CD4-positive, alpha-beta T cell treated with Interferon gamma for 1 hour (primary cell): ENCODE measurements around the gene COPZ1.
"Not testable (repeated sequence)": the region's sequence is repeated elsewhere in the genome, so short reads cannot be mapped to it uniquely, and the experiment has no call there.

ENCODE experiments used
- DNase-seq: peaks from one replicate; pipeline ENCODE4 v3.0.0-alpha.2; 2020

The COPZ1 gene

GRCh38 chr12:54337280-54337842 is 12.4 kb downstream of the COPZ1 start:
- DNase-seq: no peak

GRCh38 chr12:54337854-54338650 is 13.1 kb downstream of the COPZ1 start:
- DNase-seq: no peak

- no peak for DNase-seq
Measured at GRCh38 chr12:54338698-54339296, 13.9 kb downstream of the COPZ1 start.

DNA sequence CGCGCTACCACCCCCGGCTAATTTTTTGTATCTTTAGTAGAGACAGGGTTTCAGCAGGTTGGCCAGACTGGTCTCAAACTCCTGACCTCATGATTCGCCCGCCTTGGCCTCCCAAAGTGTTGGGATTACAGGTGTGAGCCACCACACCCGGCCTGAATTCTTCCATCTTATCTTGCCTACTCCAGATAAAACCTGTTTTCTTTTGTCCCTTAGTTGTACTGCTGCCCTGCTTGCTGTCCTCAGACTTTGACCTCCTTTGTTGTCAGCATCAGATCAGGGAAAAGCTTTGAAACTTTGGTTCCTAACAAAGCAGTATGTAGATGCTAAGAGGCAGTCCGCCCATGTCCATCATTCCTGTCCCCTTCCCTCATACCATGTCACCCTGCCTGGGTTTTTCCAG is 15.9 kb downstream of the COPZ1 start:
- DNase-seq: no peak

GRCh38 chr12:54341378-54342300 is 16.7 kb downstream of the COPZ1 start:
- no peak for DNase-seq

DNA sequence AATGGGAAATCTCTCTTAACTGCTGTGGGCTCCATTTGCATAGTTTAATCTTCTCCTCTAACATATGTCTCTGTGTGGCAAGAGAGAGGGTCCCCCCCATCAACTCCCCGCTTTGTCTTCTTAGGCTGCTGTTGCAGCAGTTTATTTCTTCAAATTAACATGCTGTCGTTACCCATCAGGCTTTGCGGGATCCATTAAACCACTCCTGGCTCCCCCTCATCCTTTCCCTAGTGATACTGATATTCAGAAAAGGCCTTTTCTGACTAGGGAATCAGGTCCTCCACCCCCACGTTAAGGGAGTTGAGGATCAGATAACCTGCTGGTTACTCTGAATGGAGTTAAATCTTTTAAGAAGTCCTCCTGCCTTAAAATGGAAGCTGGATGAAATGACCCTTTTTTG is 24.1 kb downstream of the COPZ1 start:
- DNase-seq: no peak

DNA sequence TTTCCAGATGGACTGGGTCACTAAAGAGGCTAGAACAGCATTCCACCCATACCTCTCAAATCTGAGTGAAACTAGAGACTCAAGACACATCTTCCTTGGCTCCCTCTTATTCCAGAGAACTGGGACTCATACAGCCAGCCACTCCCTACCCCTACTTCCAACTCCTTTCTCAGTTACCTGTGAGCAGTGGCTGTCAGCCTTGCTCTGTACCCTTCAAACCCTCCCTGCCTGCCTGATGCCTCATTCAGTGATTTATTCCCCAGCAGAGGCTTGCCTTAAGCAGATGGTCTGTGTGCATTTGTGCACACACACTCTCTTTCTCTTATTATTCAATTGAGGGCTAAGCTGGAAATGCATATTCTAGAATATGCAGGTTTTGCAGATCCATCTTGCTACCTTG is 24.7 kb downstream of the COPZ1 start:
- DNase-seq: no peak

DNA sequence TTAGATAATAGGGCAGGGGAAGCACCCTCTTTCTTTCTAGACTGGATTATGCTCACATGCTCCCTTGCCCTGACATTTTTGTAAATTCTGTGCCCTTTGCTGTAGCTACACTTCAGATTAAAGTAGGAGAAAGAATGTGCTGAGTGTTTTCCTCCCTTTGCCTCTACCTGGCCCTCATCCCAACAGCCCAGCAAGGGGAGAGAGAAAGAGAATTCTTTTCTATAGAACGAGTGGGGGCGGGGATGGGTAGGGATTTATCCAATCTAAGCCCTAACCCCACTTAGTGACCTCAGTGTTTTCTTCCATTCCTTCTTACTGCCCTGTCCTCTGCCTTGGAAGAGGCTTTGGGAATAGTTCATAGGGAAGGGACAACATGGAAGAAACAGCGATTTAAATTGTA is 25.8 kb downstream of the COPZ1 start:
- no peak for DNase-seq

GRCh38 chr12:54351341-54351740 is 26.4 kb downstream of the COPZ1 start:
- DNase-seq: no peak

GRCh38 chr12:54352022-54352531 is 27.1 kb downstream of the COPZ1 start:
- no peak for DNase-seq

DNA sequence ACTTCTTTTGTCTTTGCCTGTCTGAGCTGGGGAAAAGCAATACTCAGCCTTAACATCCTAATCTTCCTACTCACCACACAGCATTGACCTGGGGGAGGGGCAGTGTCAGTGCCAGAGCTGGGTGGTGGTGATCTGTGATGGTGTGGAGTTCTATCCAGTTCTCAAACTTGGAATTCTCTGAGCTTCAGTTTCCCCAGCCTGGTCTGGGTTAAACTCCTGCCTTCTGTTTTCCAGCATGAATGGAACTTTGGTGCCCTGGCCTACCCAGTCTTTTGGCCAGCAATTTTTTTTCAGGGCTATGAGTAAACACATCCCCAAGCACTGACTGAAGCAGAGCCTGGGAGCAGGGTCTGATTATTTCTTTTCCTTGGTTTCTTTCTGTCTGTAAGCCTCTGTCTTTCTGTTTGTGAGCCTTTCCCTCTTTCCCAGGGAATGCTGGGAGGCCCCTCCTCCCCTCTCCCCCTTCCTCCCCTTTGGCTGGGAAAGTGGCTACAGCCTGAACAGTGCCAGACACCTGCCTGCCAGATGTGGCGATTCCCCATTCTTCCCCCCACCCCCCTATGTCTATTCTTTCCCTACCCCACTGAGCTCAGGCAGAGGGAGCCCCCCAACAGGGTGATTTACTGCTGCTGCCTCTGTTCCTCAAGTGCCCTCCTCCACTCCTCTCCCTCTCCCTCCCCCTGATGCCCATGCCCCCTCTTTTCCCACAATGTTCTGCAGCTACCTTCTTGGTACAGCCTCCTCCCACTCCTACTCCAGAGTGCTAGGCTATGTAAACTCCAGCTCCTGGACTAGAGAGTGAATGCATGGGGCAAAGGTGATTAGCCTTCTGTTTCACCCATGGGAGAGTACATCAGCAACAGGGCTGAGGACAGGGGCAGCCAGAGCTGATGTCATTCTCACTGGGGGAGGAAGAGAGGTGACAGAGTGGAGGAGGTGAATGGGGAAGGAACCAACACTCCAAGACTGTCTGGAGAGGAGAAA is 28.3 kb downstream of the COPZ1 start:
- DNase-seq: no peak

- DNase-seq: not testable (repeated sequence)
Measured at GRCh38 chr12:54354271-54354670, 29.3 kb downstream of the COPZ1 start.

DNA sequence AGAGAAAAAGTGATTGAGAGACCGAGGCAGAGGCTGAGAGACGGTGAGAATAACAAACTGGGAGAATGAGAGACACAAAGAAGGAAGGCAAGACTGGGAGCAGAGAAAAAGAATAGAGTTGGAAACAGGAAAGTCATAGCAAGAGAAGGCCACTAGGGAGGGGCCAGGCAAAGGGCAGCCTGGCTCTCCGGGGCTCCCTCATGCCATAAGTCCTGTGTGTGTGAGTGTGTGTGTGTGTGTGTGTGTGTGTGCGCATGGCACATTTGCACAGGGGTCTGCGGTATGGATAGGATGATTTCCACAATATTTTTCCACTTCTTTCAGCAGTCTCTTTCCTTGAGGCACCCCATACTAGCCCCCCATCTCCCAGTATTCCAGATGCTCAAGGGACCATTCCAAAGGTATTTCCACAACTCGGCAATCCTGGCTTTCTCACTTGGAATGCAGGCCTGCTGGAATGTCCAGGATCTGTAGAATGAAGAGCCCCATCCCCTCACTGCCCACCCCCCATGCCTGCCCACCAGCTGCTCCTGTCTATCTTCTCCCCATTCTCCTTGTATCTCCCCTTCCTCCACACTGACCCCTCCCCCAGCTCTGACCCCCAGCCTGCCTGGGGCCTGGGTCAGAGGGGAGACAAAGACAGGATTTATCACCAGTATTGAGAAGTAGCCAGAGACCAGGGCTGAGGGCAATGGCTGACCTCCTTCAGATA is 30.3 kb downstream of the COPZ1 start:
- no peak for DNase-seq

DNA sequence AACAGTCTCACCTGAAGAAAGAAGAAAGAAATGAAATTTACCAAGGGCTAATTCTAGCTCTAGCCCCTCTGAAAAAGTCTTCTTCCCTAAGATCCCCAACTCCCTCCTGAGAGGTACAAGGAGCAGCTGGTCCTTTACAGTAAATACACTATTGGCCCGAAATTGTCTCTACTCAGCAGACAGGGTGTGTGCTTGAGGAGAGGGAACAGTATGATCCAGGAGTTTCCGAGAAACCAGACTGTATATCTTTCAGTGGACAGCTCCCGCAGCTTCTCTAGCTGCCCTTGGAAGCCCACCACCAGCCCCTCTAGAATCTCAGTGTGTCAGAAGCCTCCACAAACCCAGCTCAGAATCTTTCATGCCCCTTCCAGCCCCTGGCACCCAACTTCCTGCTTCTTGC is 31.3 kb downstream of the COPZ1 start:
- DNase-seq: no peak

DNA sequence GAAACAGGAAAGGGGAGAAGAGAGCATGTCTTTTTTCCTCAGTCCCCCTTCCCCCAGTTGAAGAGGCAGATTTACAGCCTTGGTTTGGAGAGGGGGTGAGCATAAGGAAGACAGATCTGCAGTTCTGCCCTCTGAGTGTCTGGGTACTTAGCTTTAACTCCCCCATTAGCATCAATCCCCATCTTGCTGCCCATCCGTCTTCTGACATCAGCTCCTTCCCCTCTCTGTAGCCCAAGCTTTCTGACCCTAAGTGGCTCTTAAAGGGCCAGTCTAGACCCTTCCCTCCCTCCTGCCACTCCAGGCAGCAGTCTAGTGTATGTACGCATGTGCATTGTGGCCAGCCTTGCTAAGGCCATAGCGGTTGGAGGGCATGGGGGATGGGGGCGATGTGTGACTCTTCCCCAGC is 32.0 kb downstream of the COPZ1 start:
- no peak for DNase-seq

DNA sequence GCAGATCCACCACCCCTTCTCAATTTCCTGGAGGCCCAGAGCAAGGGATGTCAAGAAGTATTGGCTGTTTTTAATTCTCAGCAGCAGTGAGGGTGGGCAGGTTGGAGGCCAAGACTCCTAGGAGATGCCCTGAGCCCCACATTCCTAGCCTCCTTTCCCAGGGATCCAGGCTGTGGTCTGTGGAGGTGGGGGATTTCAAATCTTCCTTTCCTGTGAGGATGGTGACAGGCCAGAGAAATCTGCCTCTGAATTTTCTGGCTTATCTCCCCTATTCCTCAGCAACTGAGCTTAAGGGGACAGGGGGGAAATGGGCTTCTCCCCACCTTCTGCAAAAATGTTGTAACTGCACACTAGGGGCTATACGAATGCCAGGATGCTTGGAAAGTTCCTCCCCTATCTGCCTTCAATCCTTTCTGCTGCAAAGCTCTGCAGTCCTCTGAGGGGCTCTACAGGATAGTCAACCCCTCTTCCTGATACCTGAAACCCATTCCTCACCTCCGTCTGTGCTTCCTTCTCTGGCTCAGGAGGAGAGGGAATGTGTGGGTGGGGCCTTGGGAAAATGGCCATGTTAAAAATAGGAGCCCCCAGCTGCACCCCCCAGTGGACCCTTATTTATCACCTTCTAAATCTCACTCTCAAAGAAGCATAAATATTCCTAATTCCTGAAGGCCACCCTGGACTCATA is 32.7 kb downstream of the COPZ1 start:
- no peak for DNase-seq

GRCh38 chr12:54358191-54358944 is 33.4 kb downstream of the COPZ1 start:
- DNase-seq: no peak

DNA sequence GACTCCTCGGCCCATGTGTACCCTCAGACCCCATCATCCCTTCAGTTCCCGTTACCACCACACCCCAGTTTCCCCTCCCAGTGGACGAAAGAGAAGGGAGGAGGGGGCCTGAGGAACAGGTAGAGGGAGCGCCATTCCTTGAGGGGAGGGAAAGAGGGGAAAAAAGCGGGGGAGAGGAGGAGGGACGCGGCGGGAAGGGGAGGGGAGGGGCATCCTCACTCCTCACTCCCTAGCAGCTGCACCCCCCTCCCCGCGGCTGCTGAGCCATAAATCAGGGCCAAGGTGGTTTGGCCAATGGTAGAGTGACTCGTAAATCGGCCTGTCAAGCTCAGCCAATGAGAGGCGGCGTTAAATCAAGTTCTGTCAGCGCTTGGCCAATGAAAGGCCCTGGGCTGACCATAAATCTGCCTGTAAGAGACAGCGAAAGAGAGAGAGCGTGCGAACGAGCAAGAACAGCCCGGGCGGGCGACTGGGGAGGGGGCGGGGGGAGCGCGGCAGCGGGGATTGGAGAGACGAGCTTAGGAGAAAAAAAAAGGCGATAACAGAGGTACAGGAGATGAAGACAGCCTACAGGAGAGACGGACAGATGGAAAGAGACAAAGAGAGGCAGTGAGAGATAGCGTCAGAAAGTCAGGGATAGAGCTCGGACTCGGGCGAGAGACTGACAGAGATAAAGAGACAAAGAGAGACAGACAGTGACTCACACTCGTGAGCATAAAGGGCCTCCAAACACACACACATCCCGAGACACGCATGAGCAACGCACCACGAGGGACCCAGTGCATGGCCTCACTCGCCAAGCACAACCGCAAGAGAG is 34.2 kb downstream of the COPZ1 start:
- peak; percentile 97 for DNase-seq
